Mononuclear cell (primary cell): Measurements from ENCODE around the gene CIB4. TPM values are rescaled to one million over a fixed set of nuclear protein-coding genes. Genes with fewer than 3 reads are reported as not detected.

ENCODE experiments used
- total RNA-seq: library from RNA; depleted of rRNA; stranded (reverse); fragments of >200 nt; gene quantifications from one replicate; pipeline ENCODE4 v1.2.3, GENCODE V29; 2012

The CIB4 gene
- total RNA-seq, 1 donor, result not detected

Other genes starting within 250 kb of the CIB4 start
- gene DRC1, start 239.4 kb downstream of the CIB4 start, total RNA-seq, result not detected
- 0.10 TPM for gene OTOF, start 163.2 kb downstream of the CIB4 start, total RNA-seq
- 0.21 TPM for gene KCNK3, start 51.4 kb upstream of the CIB4 start, total RNA-seq
- 30.3 TPM for gene SLC35F6, start 122.9 kb upstream of the CIB4 start, total RNA-seq
- 0.63 TPM for gene CENPA, start 144.7 kb upstream of the CIB4 start, total RNA-seq
- not detected for gene DPYSL5, start 206.8 kb upstream of the CIB4 start, total RNA-seq